ENCODE measurements around the gene SCOC.

GRCh38 chr4:140363558-140363957 is 9.9 kb upstream of the SCOC start:
- TF ChIP-seq POLR2A (IDR thresholded peaks at IDR 0.05; ENCODE audit: low read length) (no peak), GATA1 (IDR thresholded peaks at IDR 0.05; ENCODE audit: low read depth, low read length) (no peak)
